GM20000 (cell line): Measurements from ENCODE around the gene ZCCHC14.
"Not testable (repeated sequence)": the region's sequence is repeated elsewhere in the genome, so short reads cannot be mapped to it uniquely, and the experiment has no call there.

Source experiments
- DNase-seq: peaks from one replicate; pipeline ENCODE4 v3.0.0; 2012; ENCODE audit warnings: low spot score
- TF ChIP-seq, protein P1 (sequence below): IDR thresholded peaks from 2 replicates; pipeline ENCODE4 v1.5.1; 2012; ENCODE audit warnings: mild to moderate bottlenecking, control low read depth; ENCODE audit errors: extremely low read depth, missing control alignments

Gene ZCCHC14

DNA sequence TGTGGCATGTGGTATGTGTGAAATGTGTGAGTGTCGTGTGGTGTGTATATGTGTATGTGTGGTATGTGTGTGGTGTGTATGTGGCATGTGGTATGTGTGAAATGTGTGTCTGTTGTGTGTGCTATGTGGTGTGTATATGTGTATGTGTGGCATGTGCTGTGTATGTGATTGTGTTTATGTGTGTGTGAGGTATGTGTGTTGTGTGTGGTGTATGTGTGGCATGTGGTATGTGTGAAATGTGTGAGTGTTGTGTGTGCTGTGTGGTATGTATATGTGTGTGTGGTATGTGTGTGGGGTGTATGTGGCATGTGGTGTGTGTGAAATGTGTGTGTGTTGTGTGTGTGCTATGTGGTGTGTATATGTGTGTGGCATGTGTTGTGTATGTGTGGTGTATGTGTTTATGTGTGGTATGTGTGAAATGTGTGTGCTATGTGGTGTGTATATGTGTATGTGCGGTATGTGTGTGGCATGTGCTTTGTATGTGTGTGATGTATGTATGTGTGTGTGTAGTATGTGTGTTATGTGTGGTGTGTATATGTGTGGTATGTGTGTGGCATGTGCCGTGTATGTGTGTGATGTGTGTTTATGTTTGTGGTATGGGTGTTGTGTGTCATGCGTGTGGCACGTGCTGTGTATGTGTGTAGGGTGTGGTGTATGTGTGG, 9.6 kb upstream of the ZCCHC14 start:
- no peak for DNase-seq
- TF ChIP-seq, protein P1, sequence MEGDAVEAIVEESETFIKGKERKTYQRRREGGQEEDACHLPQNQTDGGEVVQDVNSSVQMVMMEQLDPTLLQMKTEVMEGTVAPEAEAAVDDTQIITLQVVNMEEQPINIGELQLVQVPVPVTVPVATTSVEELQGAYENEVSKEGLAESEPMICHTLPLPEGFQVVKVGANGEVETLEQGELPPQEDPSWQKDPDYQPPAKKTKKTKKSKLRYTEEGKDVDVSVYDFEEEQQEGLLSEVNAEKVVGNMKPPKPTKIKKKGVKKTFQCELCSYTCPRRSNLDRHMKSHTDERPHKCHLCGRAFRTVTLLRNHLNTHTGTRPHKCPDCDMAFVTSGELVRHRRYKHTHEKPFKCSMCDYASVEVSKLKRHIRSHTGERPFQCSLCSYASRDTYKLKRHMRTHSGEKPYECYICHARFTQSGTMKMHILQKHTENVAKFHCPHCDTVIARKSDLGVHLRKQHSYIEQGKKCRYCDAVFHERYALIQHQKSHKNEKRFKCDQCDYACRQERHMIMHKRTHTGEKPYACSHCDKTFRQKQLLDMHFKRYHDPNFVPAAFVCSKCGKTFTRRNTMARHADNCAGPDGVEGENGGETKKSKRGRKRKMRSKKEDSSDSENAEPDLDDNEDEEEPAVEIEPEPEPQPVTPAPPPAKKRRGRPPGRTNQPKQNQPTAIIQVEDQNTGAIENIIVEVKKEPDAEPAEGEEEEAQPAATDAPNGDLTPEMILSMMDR = no peak

DNA sequence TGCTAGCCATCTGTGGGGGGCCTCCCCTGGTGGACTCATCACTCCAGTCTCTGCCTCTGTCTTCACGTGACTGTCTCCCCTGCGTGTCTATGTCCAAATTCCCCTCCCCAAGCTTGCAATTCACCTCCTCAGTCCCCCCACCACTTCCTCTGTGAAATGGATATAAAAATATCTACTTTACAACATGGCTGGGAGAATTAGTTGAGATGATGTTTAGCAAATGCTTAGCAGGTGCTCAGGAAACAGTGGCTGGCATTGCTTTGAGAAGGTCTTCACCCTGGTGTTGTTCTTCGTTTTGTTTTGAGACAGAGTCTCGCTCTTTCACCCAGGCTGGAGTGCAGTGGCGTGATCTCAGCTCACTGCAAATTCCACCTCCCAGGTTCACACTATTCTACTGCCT, 8.3 kb upstream of the ZCCHC14 start:
- TF ChIP-seq, protein P1 = no peak
- DNase-seq = no peak

DNA sequence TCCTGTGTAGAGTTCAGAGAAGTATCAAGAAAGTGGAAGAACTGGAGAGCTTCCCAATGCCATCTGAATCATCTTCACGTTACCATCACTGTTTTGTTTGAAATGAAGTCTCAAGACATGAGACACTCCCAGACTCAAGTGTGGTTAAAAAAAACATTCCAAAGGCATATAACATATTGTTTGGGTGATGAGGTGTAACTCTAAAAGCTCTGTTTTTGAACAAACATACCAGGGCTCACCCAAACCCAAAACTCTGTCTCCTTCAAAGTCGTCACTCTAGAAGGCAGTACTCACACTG, 6.3 kb upstream of the ZCCHC14 start:
- DNase-seq = no peak
- TF ChIP-seq, protein P1 = no peak

DNA sequence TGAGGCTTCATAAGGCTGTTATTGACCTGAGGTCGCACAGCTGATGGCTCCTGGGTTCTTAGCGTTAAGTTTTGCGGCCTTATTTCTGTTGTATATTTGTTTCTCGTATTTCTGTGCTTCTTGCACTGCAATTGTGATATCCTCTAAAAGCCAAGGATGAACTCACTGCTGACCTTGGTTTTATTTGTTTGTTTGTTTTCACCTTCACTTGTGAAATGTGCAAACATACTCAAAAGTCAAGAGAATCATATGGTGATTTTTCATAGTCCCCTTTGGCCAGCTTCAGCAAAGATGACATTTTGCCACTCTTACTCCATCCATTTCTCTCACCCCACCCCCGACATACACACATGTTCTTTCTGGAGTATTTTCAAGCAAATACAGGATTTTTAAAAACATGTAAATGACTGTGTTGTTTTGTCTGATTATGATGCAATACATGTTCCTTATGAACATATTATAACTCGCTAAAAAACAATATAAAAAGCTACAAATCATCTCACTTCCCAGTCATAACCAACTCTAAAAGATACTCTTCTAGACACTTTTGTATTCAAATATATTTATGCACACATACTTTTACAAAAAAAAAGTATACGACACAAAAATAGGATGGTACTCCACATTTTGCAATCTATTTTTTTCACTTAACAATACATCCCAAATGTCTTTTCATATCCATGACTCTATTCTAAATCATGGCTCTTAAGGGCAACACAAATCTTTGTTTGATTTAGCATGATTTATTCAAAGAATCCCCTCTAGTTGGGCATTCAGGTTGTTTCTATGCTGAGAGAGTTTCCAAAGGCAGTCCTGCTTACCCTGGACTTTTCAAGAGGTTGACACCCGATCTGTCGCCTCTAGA, 5.7 kb upstream of the ZCCHC14 start:
- TF ChIP-seq, protein P1 = no peak
- no peak for DNase-seq

DNA sequence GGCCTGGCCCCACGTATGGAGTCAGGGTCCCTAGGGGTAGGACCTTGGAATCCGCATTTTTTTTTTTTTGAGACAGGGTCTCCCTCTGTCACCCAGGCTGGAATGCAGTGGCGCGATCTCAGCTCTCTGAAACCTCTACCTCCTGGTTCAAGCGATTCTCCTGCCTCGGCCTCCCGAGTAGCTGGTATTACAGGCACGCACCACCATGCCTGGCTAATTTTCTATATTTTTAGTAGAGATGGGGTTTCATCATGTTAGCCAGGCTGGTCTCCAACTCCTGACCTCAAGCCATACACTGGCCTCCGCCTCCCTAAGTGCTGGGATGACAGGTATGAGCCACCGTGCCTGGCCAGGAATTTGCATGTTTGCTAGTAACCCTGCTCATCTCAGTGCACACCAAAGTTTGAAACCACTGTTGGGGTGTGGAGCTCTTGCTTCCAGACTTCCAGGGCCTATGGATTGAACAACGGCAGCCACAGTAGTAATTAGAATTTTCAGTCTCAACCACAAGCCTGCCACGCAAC, 5.0 kb upstream of the ZCCHC14 start:
- DNase-seq = not testable (repeated sequence)

DNA sequence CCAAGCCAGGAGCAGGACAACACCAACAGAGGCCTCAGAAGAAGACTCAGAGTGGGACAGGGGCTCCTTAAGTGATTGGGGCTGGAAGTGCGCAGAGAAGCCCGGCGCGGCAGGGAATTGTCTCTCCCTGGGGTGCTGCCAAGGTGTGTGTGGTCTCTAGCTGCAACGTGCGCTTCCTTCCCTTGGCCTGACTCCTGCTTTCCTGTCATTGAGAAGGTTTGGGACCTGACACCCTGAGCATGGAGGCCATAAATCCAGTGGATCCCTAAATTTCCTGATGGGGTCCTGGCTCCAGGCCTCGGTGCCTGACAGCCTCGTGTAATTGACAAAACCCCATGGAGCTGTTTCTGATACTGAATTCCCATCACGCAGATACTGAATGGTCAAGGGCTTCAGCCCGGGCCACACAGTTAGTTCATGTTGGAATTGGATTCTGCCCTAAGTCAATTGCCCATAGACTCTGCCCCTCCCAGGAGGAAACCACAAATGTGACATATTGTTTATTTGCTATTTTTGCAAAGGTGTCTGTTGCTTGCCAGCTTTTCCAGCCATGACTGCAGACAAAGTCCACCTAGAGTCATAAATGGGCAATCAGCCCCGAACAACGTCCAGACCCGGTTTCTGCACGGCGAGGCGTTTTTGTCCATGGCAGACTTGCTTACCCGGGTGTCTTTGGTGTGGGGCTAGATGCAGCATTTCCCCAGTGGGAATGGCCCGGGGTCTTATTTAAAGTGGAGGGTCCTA, 4.4 kb upstream of the ZCCHC14 start:
- DNase-seq = not testable (repeated sequence)

DNA sequence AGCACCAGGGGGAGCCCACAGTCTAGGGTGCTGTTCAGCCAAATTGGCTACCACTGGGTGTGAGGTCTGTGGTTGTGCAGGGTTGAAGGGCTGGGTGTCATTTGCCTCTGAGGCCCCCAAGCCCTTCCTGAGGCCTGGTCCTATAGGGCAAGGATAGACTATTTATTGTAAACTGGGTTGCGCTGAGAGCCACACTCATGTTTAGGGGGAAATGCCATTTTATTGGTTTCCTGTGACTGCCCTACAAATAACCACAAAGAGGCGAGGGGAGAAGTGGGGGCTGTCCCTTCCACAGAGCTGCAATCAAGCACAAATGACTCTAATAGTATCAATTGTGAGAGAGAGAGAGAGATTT, 3.6 kb upstream of the ZCCHC14 start:
- TF ChIP-seq, protein P1 = no peak
- peak; percentile 56 for DNase-seq
